SK-N-SH (cell line): ENCODE data around the gene ME2. TPM values are rescaled to one million over a fixed set of nuclear protein-coding genes. Genes with fewer than 3 reads are reported as not detected.

Source experiments
- CTCF ChIA-PET: fragments of 300-600, 350-600 bp; formaldehyde crosslinking; extraction: SDS; loops from one replicate; lab custom pipeline; 2021; lab: Yijun Ruan, JAX
- POLR2A ChIA-PET: fragments of 350-600 bp; sonication (Branson Sonifier 250); formaldehyde crosslinking; extraction: SDS; loops from one replicate; lab custom pipeline; 2020; ENCODE audit warnings: antibody characterized with exemption, inconsistent platforms; lab: Yijun Ruan, JAX
- DNase-seq: peaks from one replicate; pipeline ENCODE4 v3.0.0; 2012
- H2AFZ ChIP-seq: fragments of 200-600 bp; sonication (generic); 2 replicates; pipeline ENCODE4 v1.8.1; 2016; ENCODE audit warnings: antibody characterized with exemption, mild to moderate bottlenecking, low read depth
- H3F3A ChIP-seq: fragments of 200-600 bp; sonication (generic); replicated peaks from 2 replicates; pipeline ENCODE3; 2016; ENCODE audit warnings: antibody characterized with exemption, mild to moderate bottlenecking; ENCODE audit not compliant: insufficient read depth
- H3K27ac ChIP-seq, 2 experiments: fragments of 200-500 bp in 1 of 2; fragments of 200-600 bp in 1 of 2; sonication (Bioruptor generic) in 1 of 2; sonication (generic), shearing (Covaris generic) in 1 of 2; 2 replicates each; pipeline versions ENCODE4 v1.5.1 to v1.6.1; 2014 to 2016; ENCODE audit warnings: low read depth in 2 of 2, inconsistent platforms in 1 of 2, low read length in 1 of 2, mild to moderate bottlenecking in 1 of 2, mixed read lengths in 1 of 2
- H3K27me3 ChIP-seq: fragments of 200-600 bp; sonication (generic), shearing (Covaris generic); 2 replicates; pipeline ENCODE4 v1.6.1; 2016; ENCODE audit warnings: mixed run types; ENCODE audit not compliant: insufficient read depth
- H3K36me3 ChIP-seq, 2 experiments: fragments of 200-500 bp in 1 of 2; fragments of 200-600 bp in 1 of 2; sonication (Bioruptor generic) in 1 of 2; sonication (generic) in 1 of 2; replicated peaks in 1 of 2; 2 replicates each; pipeline versions ENCODE3 to v1.5.1; 2014 to 2016; ENCODE audit warnings: low read length in 1 of 2, mild to moderate bottlenecking in 1 of 2; ENCODE audit not compliant: insufficient read depth in 2 of 2, control insufficient read depth in 1 of 2
- H3K4me1 ChIP-seq, 2 experiments: fragments of 200-500 bp in 1 of 2; fragments of 200-600 bp in 1 of 2; sonication (Bioruptor generic) in 1 of 2; sonication (generic), shearing (Covaris generic) in 1 of 2; 2 replicates each; pipeline versions ENCODE4 v1.5.1 to v1.6.1; 2014 to 2016; ENCODE audit warnings: low read depth in 1 of 2, low read length in 1 of 2, mixed run types in 1 of 2; ENCODE audit not compliant: insufficient read depth in 2 of 2, control insufficient read depth in 1 of 2
- H3K4me2 ChIP-seq: fragments of 200-600 bp; sonication (generic), shearing (Covaris generic); 2 replicates; pipeline ENCODE4 v1.6.1; 2017; ENCODE audit warnings: mixed run types
- H3K4me3 ChIP-seq, 2 experiments: fragments of 200-500 bp in 1 of 2; fragments of 200-600 bp in 1 of 2; sonication (Bioruptor generic) in 1 of 2; sonication (generic), shearing (Covaris generic) in 1 of 2; 2 replicates each; pipeline versions ENCODE4 v1.5.1 to v1.8.1; 2014 to 2016; ENCODE audit warnings: low read depth in 2 of 2, inconsistent platforms in 1 of 2, low read length in 1 of 2, mild to moderate bottlenecking in 1 of 2, mixed read lengths in 1 of 2, moderate library complexity in 1 of 2
- H3K79me2 ChIP-seq: fragments of 200-600 bp; sonication (generic); 2 replicates; pipeline ENCODE4 v1.8.1; 2017; ENCODE audit warnings: mild to moderate bottlenecking; ENCODE audit not compliant: insufficient read depth
- H3K9ac ChIP-seq: fragments of 200-600 bp; sonication (generic); 2 replicates; pipeline ENCODE4 v1.6.1; 2017; ENCODE audit warnings: mixed run types
- H3K9me2 ChIP-seq: fragments of 200-600 bp; sonication (generic); 2 replicates; pipeline ENCODE4 v1.6.1; 2017; ENCODE audit warnings: mixed run types
- H3K9me3 ChIP-seq: fragments of 200-600 bp; sonication (generic); 2 replicates; pipeline ENCODE4 v1.6.1; 2017; ENCODE audit warnings: mixed run types, mild to moderate bottlenecking, moderate library complexity
- H4K20me1 ChIP-seq: fragments of 200-600 bp; sonication (generic); 2 replicates; pipeline ENCODE4 v1.6.1; 2017; ENCODE audit warnings: mild to moderate bottlenecking, mixed run types; ENCODE audit not compliant: insufficient read depth
- EP300 ChIP-seq, 2 experiments: IDR thresholded peaks; 2 replicates each; pipeline versions ENCODE4 v1.4.0 to v1.6.1; 2012; ENCODE audit warnings: borderline replicate concordance in 1 of 2, low read depth in 1 of 2, low read length in 1 of 2
- EZH2phosphoT487 ChIP-seq: fragments of 200-600 bp; sonication (generic); IDR thresholded peaks from 2 replicates; pipeline ENCODE4 v1.6.1; 2017; ENCODE audit warnings: low read depth, mixed run types, mild to moderate bottlenecking, antibody characterized with exemption, moderate library complexity, borderline replicate concordance
- FOXJ3 ChIP-seq: sonication (generic); formaldehyde crosslinking; IDR thresholded peaks from 2 replicates; pipeline ENCODE4 v1.5.1; 2020; ENCODE audit warnings: mild to moderate bottlenecking, missing genetic modification reagents
- GABPA ChIP-seq: IDR thresholded peaks from 2 replicates; pipeline ENCODE4 v1.4.0; 2012; ENCODE audit warnings: low read depth, mild to moderate bottlenecking
- GATA2 ChIP-seq: sonication (generic); formaldehyde crosslinking; IDR thresholded peaks from 2 replicates; pipeline ENCODE4 v1.5.0; 2020; ENCODE audit warnings: mild to moderate bottlenecking, missing genetic modification reagents
- MEF2A ChIP-seq: IDR thresholded peaks from 2 replicates; pipeline ENCODE4 v1.4.0; 2012; ENCODE audit warnings: low read depth, borderline replicate concordance
- MXI1 ChIP-seq: IDR thresholded peaks from 2 replicates; pipeline ENCODE4 v1.6.1; 2012; ENCODE audit warnings: mild to moderate bottlenecking, low read depth, low read length, improper control_type of control experiment
- NFIC ChIP-seq: IDR thresholded peaks from 2 replicates; pipeline ENCODE4 v1.4.0; 2012; ENCODE audit warnings: borderline replicate concordance
- NRF1 ChIP-seq: IDR thresholded peaks from 2 replicates; pipeline ENCODE4 v1.6.1; 2012; ENCODE audit warnings: low read depth, mild to moderate bottlenecking, low read length
- POLR2AphosphoS5 ChIP-seq: IDR thresholded peaks from 2 replicates; pipeline ENCODE4 v1.6.1; 2012; ENCODE audit warnings: low read depth, low read length
- RAD21 ChIP-seq: IDR thresholded peaks from 2 replicates; pipeline ENCODE4 v1.6.1; 2012; ENCODE audit warnings: mild to moderate bottlenecking, low read length
- RCOR1 ChIP-seq: fragments of 150-350 bp; IDR thresholded peaks from 2 replicates; pipeline ENCODE4 v1.6.1; 2017; ENCODE audit warnings: antibody characterized with exemption, low read length
- REST ChIP-seq: IDR thresholded peaks from 2 replicates; pipeline ENCODE4 v1.6.1; 2012; ENCODE audit warnings: mild to moderate bottlenecking, low read depth, low read length, moderate library complexity
- RXRA ChIP-seq: IDR thresholded peaks from 2 replicates; pipeline ENCODE4 v1.4.0; 2012; ENCODE audit warnings: low read depth, mild to moderate bottlenecking, borderline replicate concordance
- SIN3A ChIP-seq: IDR thresholded peaks from 2 replicates; pipeline ENCODE4 v1.6.1; 2012; ENCODE audit warnings: low read depth, mild to moderate bottlenecking, low read length, moderate library complexity, borderline replicate concordance
- SMC3 ChIP-seq: IDR thresholded peaks from 2 replicates; pipeline ENCODE4 v1.6.1; 2012; ENCODE audit warnings: low read depth, low read length, improper control_type of control experiment
- TAF1 ChIP-seq: IDR thresholded peaks from 2 replicates; pipeline ENCODE4 v1.6.1; 2012; ENCODE audit warnings: low read depth, mild to moderate bottlenecking, low read length, moderate library complexity, borderline replicate concordance
- TCF12 ChIP-seq: IDR thresholded peaks from 2 replicates; pipeline ENCODE4 v1.4.0; 2012
- TEAD4 ChIP-seq: IDR thresholded peaks from 2 replicates; pipeline ENCODE4 v1.4.0; 2012; ENCODE audit warnings: mild to moderate bottlenecking, borderline replicate concordance; ENCODE audit not compliant: insufficient read depth
- YY1 ChIP-seq: IDR thresholded peaks from 2 replicates; pipeline ENCODE4 v1.4.0; 2012; ENCODE audit warnings: low read depth, mild to moderate bottlenecking
- WGBS: methylation state at CpG from one replicate; pipeline ENCODE4 v1.1.6; 2017; ENCODE audit warnings: low lambda C conversion rate; 5-methylcytosine and 5-hydroxymethylcytosine counted together
- polyA plus RNA-seq, 3 experiments: library from polyadenylated mRNA; depleted of rRNA; stranded (reverse); fragments of >200 nt; gene quantifications; 2 replicates each; pipeline ENCODE4 v1.2.3, GENCODE V29; 2012
- TF ChIP-seq, protein P1 (sequence below): IDR thresholded peaks from 2 replicates; pipeline ENCODE4 v1.4.0; 2012; ENCODE audit warnings: low read depth
- TF ChIP-seq, protein P2 (sequence below): IDR thresholded peaks from 2 replicates; pipeline ENCODE4; 2012
- TF ChIP-seq, protein P3 (sequence below): fragments of 150-350 bp; IDR thresholded peaks from 2 replicates; pipeline ENCODE4 v1.6.1; 2017; ENCODE audit warnings: antibody characterized with exemption, low read length, low read depth, borderline replicate concordance

Gene ME2
- 35.1 and 41.8 TPM in 2 replicates for polyA plus RNA-seq (2012; rRNA removed)
- 46.2 and 56.0 TPM in 2 replicates for polyA plus RNA-seq (2012; cell fraction: cytosol; rRNA removed)
- polyA plus RNA-seq (2012; cell fraction: nucleus; rRNA removed) = 21.2 and 34.3 TPM in 2 replicates

- Histone ChIP-seq H3K9ac (peak within 1 kb of the TSS; percentile 84), H4K20me1 (peaks cover 9% of the 10 kb centered on the region; the same call in 1 of the 2 replicates), H3K36me3 (no peaks in the 10 kb centered on the region), H3K27ac (peak within 1 kb of the TSS; percentile 79 to 89), H3K9me2 (no peaks in the 10 kb centered on the region), H2AFZ (peak within 1 kb of the TSS; percentile 93), H3K4me2 (peak within 1 kb of the TSS; percentile 90), H3K4me1 (peaks cover 0 to 3% of the 10 kb centered on the region in 2 experiments; a peak in 1 of 4 replicates), H3K4me3 (peak within 1 kb of the TSS; percentile 73 to 89), H3K79me2 (peaks cover 42% of the 10 kb centered on the region), H3K27me3 (no peaks in the 10 kb centered on the region), H3K9me3 (no peaks in the 10 kb centered on the region), H3F3A (peaks cover 10% of the 10 kb centered on the region)
- DNase-seq = peak; percentile 99
- CTCF ChIA-PET = interaction anchor here (0.8 to 1.6 kb wide), 2 partner anchors 12 to 59 kb away, joined by 3 to 6 read pairs; partner anchors contain the start of gene MRO
- WGBS = 6% methylated on average over 18 of the region's 78 CpGs
- POLR2A ChIA-PET = interaction anchor here (0.6 to 1.4 kb wide), 6 partner anchors 9 to 154 kb away, joined by 3 to 14 read pairs (median 4); partner anchors contain the start of gene ELAC1
- TF ChIP-seq FOXJ3 (CRISPR knock-in tag) = no peak
- no peak; the same call in 1 of the 2 replicates for TF ChIP-seq SIN3A
- TF ChIP-seq RCOR1 = no peak
- TF ChIP-seq TAF1 = peak; percentile 62; the same call in 1 of the 2 replicates
- TF ChIP-seq YY1 = 0 out of 2 replicates have a peak, but pooled peaks have one; percentile 37
- peak; percentile 76; the same call in 1 of the 2 replicates for TF ChIP-seq MXI1
- no peak for TF ChIP-seq NFIC
- no peak; the same call in 1 of the 2 replicates for TF ChIP-seq REST
- no peak for TF ChIP-seq GATA2 (CRISPR knock-in tag)
- TF ChIP-seq, protein P1, sequence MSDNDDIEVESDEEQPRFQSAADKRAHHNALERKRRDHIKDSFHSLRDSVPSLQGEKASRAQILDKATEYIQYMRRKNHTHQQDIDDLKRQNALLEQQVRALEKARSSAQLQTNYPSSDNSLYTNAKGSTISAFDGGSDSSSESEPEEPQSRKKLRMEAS = peak; percentile 87
- TF ChIP-seq, protein P2, sequence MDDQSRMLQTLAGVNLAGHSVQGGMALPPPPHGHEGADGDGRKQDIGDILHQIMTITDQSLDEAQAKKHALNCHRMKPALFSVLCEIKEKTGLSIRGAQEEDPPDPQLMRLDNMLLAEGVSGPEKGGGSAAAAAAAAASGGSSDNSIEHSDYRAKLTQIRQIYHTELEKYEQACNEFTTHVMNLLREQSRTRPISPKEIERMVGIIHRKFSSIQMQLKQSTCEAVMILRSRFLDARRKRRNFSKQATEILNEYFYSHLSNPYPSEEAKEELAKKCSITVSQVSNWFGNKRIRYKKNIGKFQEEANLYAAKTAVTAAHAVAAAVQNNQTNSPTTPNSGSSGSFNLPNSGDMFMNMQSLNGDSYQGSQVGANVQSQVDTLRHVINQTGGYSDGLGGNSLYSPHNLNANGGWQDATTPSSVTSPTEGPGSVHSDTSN = peak; percentile 99
- peak; percentile 54; the same call in 1 of the 2 replicates for TF ChIP-seq POLR2AphosphoS5
- TF ChIP-seq EP300 (IDR thresholded peaks at IDR 0.05; ENCODE audit: borderline replicate concordance in 1 of 2, low read depth in 1 of 2, low read length in 1 of 2) = no peak
- no peak for TF ChIP-seq SMC3
- TF ChIP-seq MEF2A = no peak
- no peak for TF ChIP-seq TCF12
- TF ChIP-seq RXRA = no peak
- TF ChIP-seq RAD21 = no peak
- peak; percentile 63 for TF ChIP-seq GABPA
- TF ChIP-seq, protein P3, sequence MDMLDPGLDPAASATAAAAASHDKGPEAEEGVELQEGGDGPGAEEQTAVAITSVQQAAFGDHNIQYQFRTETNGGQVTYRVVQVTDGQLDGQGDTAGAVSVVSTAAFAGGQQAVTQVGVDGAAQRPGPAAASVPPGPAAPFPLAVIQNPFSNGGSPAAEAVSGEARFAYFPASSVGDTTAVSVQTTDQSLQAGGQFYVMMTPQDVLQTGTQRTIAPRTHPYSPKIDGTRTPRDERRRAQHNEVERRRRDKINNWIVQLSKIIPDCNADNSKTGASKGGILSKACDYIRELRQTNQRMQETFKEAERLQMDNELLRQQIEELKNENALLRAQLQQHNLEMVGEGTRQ = no peak
- TF ChIP-seq TEAD4 = no peak
- TF ChIP-seq NRF1 = peak; percentile 31; the same call in 1 of the 2 replicates
- TF ChIP-seq EZH2phosphoT487 = no peak
These were observed at the start of gene ME2 for GRCh38 chr18:50878345-50879301. Gene ME2, plus strand, starts transcription at chr18:50879118. Its CDS starts 16,703 bp downstream, at chr18:50895821.
